SK-N-SH treated with all-trans-retinoic acid at 6 μM for 48 hours (cell line): ENCODE measurements around the gene S100A3.

Experiments used
- BACH2 ChIP-seq: fragments of 250-450 bp; sonication (Bioruptor Pico); IDR thresholded peaks from 2 replicates; pipeline ENCODE4 v1.9.0; 2021; ENCODE audit warnings: mild to moderate bottlenecking, borderline replicate concordance
- CSDC2 ChIP-seq: fragments of 250-450 bp; sonication (Bioruptor Pico); IDR thresholded peaks from 2 replicates; pipeline ENCODE4 v1.5.0; 2020; ENCODE audit warnings: mild to moderate bottlenecking, moderate library complexity
- ISL1 ChIP-seq: fragments of 250-450 bp; sonication (Bioruptor Pico); IDR thresholded peaks from 2 replicates; pipeline ENCODE4 v2.1.2; 2022; ENCODE audit warnings: mild to moderate bottlenecking, moderate library complexity
- PATZ1 ChIP-seq: fragments of 250-450 bp; sonication (Bioruptor Pico); IDR thresholded peaks from 2 replicates; pipeline ENCODE4 v1.8.0; 2020; ENCODE audit warnings: mild to moderate bottlenecking, moderate library complexity, borderline replicate concordance
- PPARA ChIP-seq: fragments of 250-450 bp; sonication (Bioruptor Pico); IDR thresholded peaks from 2 replicates; pipeline ENCODE4 v1.5.0; 2020; ENCODE audit warnings: mild to moderate bottlenecking, borderline replicate concordance
- SNAI2 ChIP-seq: fragments of 250-450 bp; sonication (Bioruptor Pico); IDR thresholded peaks from 2 replicates; pipeline ENCODE4 v1.5.0; 2020; ENCODE audit warnings: mild to moderate bottlenecking, moderate library complexity
- TSHZ2 ChIP-seq: fragments of 250-450 bp; sonication (Bioruptor Pico); IDR thresholded peaks from 2 replicates; pipeline ENCODE4 v1.5.0; 2020; ENCODE audit warnings: mild to moderate bottlenecking, moderate library complexity
- ZFP30 ChIP-seq: fragments of 450-650 bp; formaldehyde crosslinking; IDR thresholded peaks from 2 replicates; pipeline ENCODE4 v1.5.0; 2022; ENCODE audit warnings: mild to moderate bottlenecking, moderate library complexity
- ZNF70 ChIP-seq: fragments of 450-650 bp; formaldehyde crosslinking; IDR thresholded peaks from 2 replicates; pipeline ENCODE4 v1.5.0; 2020; ENCODE audit warnings: mild to moderate bottlenecking, moderate library complexity
- ZNF8 ChIP-seq: fragments of 450-650 bp; formaldehyde crosslinking; IDR thresholded peaks from 2 replicates; pipeline ENCODE4 v1.5.0; 2020; ENCODE audit warnings: mild to moderate bottlenecking, moderate library complexity

GRCh38 chr1:153586347-153586746, 37.3 kb upstream of the S100A3 start:
- TF ChIP-seq PPARA (CRISPR knock-in tag) (no peak), ZNF70 (CRISPR knock-in tag) (no peak), ISL1 (CRISPR knock-in tag) (no peak), SNAI2 (CRISPR knock-in tag) (no peak), CSDC2 (CRISPR knock-in tag) (no peak), BACH2 (CRISPR knock-in tag) (no peak), ZNF8 (CRISPR knock-in tag) (no peak), TSHZ2 (CRISPR knock-in tag) (no peak), PATZ1 (no peak), ZFP30 (no peak)
